ENCODE measurements around the gene CSNK2A2.

Gene CSNK2A2

DNA sequence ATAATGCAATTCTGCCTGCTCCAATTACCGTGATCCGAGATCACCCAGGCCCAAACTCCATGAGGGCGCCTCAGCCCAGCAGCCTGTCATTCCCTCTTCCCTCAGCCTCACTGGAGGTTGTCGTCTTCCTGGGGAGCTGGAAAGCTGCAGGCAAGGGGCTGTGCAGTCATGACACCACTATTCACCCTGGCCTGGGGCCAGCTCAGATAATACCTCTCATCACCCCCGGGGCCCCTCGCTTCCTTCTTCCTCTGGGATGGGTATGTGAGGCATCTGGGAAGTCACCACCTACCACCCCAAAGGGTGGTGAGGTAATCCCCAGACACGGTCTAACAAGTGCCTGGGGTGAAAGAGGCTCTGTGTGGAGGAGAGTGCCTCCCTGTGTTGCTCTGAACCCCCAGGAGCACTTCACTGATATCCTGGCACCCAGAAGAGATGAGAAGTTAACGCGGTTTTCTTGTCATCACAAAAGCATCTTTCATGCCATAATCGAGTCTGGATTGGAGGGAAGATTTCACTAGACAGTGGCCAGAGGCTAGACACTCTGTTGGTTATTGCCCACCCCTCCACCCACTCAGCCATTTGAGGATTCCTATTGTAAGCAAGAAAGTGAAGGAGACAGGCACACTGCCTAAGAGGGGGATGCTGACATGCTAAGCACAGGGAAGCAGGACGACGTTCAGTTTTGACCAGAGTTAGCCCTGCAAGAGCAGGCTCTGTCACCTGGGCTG, 87.2 kb downstream of the CSNK2A2 start:
- ChIA-PET POLR2A (interaction anchor here (1.7 kb wide), 1 partner anchor 19 kb away, joined by 5 read pairs; the partner anchor contains the start of gene CFAP20), CTCF (interaction anchor here (1.3 to 6.0 kb wide), 3 partner anchors 10 to 16 kb away, joined by 3 to 33 read pairs (median 12); no protein-coding TSS in a partner anchor)
- DNase-seq (ENCODE audit: extremely low spot score): no peak
- TF ChIP-seq, protein P1, sequence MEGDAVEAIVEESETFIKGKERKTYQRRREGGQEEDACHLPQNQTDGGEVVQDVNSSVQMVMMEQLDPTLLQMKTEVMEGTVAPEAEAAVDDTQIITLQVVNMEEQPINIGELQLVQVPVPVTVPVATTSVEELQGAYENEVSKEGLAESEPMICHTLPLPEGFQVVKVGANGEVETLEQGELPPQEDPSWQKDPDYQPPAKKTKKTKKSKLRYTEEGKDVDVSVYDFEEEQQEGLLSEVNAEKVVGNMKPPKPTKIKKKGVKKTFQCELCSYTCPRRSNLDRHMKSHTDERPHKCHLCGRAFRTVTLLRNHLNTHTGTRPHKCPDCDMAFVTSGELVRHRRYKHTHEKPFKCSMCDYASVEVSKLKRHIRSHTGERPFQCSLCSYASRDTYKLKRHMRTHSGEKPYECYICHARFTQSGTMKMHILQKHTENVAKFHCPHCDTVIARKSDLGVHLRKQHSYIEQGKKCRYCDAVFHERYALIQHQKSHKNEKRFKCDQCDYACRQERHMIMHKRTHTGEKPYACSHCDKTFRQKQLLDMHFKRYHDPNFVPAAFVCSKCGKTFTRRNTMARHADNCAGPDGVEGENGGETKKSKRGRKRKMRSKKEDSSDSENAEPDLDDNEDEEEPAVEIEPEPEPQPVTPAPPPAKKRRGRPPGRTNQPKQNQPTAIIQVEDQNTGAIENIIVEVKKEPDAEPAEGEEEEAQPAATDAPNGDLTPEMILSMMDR (IDR thresholded peaks at IDR 0.05; ENCODE audit: control extremely low read depth, extremely low read depth, low read depth, missing control alignments): no peak

DNA sequence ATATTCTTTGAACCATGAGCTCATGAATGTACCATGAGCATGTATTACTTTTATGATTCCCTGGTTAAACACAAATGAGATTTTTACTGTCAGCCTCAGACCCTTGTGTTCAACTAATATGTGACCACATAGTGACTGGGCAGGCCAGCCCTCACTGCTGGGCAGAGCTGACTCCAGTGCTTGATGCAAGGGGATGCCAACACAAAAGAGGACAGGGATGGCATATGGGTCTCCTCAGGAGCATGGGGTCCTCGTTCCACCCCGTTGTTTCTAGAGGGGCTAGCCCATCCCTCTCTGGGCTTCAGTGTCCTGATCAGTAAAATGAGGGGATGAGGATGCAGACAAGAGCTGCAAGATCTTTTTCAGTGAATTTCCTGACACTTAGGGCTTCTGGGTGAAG, 88.0 kb downstream of the CSNK2A2 start:
- ChIA-PET POLR2A (interaction anchor here (0.8 to 1.7 kb wide), 2 partner anchors 12 to 19 kb away, joined by 3 to 5 read pairs; partner anchors contain the start of gene CFAP20), CTCF (interaction anchor here (1.3 to 6.0 kb wide), 4 partner anchors 11 to 15 kb away, joined by 3 to 33 read pairs (median 8); no protein-coding TSS in a partner anchor)
- no peak for DNase-seq (ENCODE audit: extremely low spot score)
- TF ChIP-seq, protein P1 (IDR thresholded peaks at IDR 0.05; ENCODE audit: control extremely low read depth, extremely low read depth, low read depth, missing control alignments): no peak

DNA sequence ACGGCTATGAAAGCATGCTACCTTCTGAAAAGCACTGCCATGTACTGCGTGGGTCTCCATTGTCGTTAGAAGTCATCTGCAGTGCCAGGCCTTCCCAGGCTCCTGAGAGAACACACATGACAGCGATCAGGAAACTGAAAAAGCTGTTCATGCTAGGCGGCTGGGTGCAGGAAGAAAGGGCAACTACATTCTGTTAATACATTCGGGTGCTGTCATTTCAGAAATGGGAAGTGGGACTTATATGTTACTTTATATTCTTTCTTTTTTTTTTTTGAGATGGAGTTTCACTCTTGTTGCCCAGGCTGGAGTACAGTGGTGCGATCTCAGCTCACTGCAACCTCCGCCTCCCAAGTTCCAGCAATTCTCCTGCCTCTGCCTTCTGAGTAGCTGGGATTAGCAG, 88.6 kb downstream of the CSNK2A2 start:
- DNase-seq (ENCODE audit: extremely low spot score): no peak
- POLR2A ChIA-PET: interaction anchor here (0.8 to 1.7 kb wide), 2 partner anchors 13 to 20 kb away, joined by 3 to 5 read pairs; partner anchors contain the start of gene CFAP20
- TF ChIP-seq, protein P1 (IDR thresholded peaks at IDR 0.05; ENCODE audit: control extremely low read depth, extremely low read depth, low read depth, missing control alignments): no peak
- CTCF ChIA-PET: interaction anchor here (1.2 to 6.0 kb wide), 5 partner anchors 12 to 27 kb away, joined by 3 to 33 read pairs (median 3); no protein-coding TSS in a partner anchor
